GM19043 (cell line): Measurements from ENCODE around the gene SAP30BP.

Source experiments
- ATAC-seq: cut with Tn5 transposase; IDR thresholded peaks from one replicate; pipeline ENCODE4 v1.9.1; 2021; ENCODE audit warnings: low read depth; ENCODE audit not compliant: unreplicated experiment

Gene SAP30BP

GRCh38 chr17:75734674-75735294 is 67.6 kb downstream of the SAP30BP start:
- ATAC-seq: no peak

DNA sequence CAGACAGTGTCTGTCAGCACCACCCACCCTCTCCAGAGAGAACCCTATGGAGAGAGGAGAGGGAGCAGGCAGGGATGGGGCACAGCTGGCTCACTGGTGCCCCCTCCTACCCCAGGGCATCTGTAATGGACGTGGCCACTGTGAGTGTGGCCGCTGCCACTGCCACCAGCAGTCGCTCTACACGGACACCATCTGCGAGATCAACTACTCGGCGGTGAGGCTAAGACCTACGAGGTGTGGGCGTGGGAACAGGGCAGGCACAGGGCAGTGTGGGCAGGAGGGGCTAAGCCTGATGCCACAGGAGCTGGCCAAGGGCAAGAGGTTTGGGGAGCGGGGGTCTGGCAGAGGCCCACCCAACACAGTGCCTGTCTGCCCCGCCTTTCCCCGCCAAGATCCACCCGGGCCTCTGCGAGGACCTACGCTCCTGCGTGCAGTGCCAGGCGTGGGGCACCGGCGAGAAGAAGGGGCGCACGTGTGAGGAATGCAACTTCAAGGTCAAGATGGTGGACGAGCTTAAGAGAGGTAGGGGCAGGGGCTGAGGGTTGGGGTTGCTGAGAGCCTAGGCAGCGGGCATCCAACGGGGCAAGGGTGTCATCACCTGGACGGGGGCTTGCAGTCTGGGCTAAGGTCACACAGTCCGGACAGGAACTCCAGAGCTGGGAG is 69.2 kb downstream of the SAP30BP start:
- ATAC-seq: no peak

GRCh38 chr17:75737133-75737962 is 70.2 kb downstream of the SAP30BP start:
- ATAC-seq: no peak

DNA sequence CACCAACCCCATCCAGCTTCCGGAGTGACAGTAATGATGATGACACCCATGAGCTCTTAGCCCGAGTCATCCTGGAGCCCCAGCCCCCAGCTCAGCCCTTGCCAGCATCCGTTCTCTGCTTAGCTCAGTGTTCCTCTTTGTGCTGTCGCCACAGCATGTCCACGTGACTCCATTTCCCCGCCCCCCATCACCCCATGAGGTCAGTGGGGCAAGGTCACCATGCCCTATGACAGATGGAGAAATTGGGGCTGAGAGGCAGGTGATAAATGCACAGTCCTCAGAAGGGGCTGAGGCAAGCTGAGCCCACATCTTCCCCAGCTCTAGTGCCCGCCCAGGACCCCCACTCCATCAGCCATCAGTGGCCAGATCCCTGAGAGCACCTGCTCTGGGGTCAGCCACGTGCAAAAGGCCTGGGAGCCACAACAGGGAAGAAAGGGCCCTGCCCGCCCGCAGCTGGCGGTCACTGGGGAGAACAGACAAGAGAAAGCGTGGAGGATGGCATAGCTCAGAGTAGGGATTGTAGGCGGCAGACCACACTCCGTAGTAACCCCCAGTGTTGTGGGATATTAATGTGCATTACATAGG is 71.2 kb downstream of the SAP30BP start:
- no peak for ATAC-seq

DNA sequence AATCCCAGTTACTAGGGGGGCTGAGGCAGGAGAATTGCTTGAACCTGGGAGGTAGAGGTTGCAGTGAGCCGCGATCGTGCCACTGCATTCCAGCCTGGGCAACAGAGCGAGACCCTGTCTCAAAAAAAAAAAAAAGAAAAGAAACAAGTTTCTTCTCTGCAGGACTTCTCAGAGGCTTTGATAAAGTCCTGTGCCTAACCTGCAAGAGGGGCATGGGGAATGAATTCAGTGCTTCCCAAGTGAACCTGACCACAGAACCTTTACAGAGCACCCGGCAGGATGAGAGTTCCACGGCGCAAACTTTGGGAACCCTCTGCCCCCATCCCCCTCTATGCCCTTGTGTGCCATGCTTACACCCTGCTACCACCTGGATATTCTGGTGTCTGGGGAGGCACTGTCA is 72.0 kb downstream of the SAP30BP start:
- ATAC-seq: no peak

GRCh38 chr17:75739801-75740200 is 72.7 kb downstream of the SAP30BP start:
- no peak for ATAC-seq

- no peak for ATAC-seq
Measured at GRCh38 chr17:75740215-75740614, 73.1 kb downstream of the SAP30BP start.

GRCh38 chr17:75740631-75741077 is 73.5 kb downstream of the SAP30BP start:
- ATAC-seq: no peak

- ATAC-seq: no peak
Measured at GRCh38 chr17:75742337-75742736, 75.2 kb downstream of the SAP30BP start.

GRCh38 chr17:75743625-75744206 is 76.6 kb downstream of the SAP30BP start:
- no peak for ATAC-seq

GRCh38 chr17:75748706-75749105 is 81.6 kb downstream of the SAP30BP start:
- ATAC-seq: no peak

- ATAC-seq: peak; percentile 57
Measured at GRCh38 chr17:75749545-75750389, 82.6 kb downstream of the SAP30BP start.

GRCh38 chr17:75750661-75751423 is 83.7 kb downstream of the SAP30BP start:
- ATAC-seq: no peak

- no peak for ATAC-seq
Measured at GRCh38 chr17:75751676-75752404, 84.7 kb downstream of the SAP30BP start.

DNA sequence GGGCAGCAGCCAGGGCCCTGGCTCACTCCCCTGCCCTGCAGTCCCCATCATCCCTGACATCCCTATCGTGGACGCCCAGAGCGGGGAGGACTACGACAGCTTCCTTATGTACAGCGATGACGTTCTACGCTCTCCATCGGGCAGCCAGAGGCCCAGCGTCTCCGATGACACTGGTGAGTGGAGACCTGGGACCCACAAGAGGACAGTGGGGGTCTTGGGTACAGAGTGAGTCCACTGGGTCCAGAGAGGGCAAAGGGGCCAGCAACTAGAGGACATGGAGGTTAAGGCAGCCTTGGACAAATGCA is 85.2 kb downstream of the SAP30BP start:
- ATAC-seq: no peak

DNA sequence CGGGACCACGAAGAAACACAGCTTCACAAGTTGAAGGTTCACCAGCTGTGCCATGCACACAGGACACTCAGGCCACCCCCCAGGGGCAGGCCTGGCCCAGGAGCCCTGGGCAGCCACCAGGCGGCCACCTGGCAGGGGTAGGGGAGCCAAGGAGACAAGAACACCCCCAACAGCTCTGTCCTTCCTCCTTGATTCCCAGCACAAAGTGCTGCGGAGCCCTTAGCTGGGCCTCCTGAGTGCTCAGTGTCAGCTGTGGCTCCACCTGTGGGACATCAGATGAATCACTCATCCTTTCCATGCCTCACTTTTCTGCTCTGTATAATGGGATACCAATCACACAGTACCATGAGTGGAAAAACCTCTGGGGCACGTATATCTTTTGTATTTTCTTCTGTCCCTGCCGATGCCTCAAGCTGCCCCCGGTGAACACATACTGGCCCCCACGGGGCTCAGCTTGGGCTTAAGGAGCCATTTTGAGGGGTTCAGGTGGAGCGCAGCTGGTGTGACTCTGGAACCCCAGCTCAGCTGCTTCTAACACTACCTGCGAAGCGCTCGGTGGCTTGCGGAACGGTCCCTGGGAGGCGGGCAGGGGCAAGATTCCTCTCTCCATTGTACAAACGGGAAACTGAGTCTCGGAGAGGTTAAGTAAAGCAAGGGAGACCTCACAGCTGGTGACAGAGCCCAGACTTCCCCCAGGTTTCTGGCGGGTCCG is 85.8 kb downstream of the SAP30BP start:
- no peak for ATAC-seq

DNA sequence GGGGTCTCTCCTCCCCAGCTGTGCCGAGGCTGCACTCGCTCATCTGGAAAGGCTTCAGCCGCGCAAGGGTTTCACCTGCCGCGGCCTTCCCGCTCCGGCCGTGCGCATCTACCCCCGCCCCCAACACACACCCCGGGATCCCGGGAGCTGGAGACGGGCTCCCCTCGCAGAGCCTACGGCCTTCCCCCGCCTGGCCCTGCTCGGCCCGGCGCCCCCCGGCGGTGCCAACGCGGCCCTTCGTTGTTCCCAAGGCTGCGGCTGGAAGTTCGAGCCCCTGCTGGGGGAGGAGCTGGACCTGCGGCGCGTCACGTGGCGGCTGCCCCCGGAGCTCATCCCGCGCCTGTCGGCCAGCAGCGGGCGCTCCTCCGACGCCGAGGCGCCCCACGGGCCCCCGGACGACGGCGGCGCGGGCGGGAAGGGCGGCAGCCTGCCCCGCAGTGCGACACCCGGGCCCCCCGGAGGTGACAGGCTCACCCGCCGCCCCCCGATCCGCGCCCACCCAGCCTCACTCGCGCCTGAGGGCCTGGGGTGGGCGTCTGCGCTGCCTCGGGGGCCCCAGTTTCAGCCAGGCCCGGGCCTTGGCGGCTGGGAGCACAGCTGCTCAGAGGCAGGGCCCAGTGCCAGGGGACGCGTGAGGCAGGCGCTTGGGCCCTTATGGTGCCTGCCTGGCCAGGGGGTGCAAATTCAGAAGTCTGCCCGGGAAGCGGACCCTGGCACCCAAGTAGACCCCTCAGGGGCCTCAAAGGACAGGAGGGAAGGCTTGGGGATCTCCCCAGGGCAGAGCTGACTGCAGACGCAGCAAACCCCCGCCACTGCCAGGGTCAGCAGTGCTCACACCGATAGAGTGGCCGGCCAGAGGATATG is 86.6 kb downstream of the SAP30BP start:
- no peak for ATAC-seq
